ENCODE measurements around the gene ABCA1. TPM values are rescaled to one million over a fixed set of nuclear protein-coding genes. Genes with fewer than 3 reads are reported as not detected.

The ABCA1 gene
- total RNA-seq, 1 experiment from 2014 or later: 0.69 TPM

GRCh38 chr9:104767507-104767906, 160.4 kb downstream of the ABCA1 start:
- POLR2A ChIA-PET (ENCODE audit: low non-redundant PET): no interaction called here
- Histone ChIP-seq H3K27me3 (replicated peaks; ENCODE audit: insufficient read depth, low read depth, low read length, poor library complexity) (no peaks in the 10 kb centered on the region), H3K27ac (ENCODE audit: low read depth, low read length, poor library complexity, severe bottlenecking) (no peak overlapping the region), H3K4me1 (ENCODE audit: insufficient read depth, low read length, poor library complexity, severe bottlenecking) (no peaks in the 10 kb centered on the region), H3K4me3 (ENCODE audit: low read depth, low read length, poor library complexity, severe bottlenecking) (no peak overlapping the region), H3K9me3 (ENCODE audit: low read depth, low read length, poor library complexity, severe bottlenecking) (no peaks in the 10 kb centered on the region), H3K36me3 (ENCODE audit: insufficient read depth, low read length, poor library complexity, severe bottlenecking) (no peaks in the 10 kb centered on the region)
- no peak for DNase-seq (ENCODE audit: low spot score)
- CTCF ChIA-PET: no interaction called here
- intact Hi-C loops (cut with micrococcal nuclease; ENCODE audit: unreplicated experiment): no loop called here
- no TSS peak for BruUV-seq (replicated peaks)
- no peak for TF ChIP-seq EZH2 (IDR thresholded peaks at IDR 0.05; ENCODE audit: borderline replicate concordance, low read depth, low read length, poor library complexity, severe bottlenecking)
- TF ChIP-seq, protein P1, sequence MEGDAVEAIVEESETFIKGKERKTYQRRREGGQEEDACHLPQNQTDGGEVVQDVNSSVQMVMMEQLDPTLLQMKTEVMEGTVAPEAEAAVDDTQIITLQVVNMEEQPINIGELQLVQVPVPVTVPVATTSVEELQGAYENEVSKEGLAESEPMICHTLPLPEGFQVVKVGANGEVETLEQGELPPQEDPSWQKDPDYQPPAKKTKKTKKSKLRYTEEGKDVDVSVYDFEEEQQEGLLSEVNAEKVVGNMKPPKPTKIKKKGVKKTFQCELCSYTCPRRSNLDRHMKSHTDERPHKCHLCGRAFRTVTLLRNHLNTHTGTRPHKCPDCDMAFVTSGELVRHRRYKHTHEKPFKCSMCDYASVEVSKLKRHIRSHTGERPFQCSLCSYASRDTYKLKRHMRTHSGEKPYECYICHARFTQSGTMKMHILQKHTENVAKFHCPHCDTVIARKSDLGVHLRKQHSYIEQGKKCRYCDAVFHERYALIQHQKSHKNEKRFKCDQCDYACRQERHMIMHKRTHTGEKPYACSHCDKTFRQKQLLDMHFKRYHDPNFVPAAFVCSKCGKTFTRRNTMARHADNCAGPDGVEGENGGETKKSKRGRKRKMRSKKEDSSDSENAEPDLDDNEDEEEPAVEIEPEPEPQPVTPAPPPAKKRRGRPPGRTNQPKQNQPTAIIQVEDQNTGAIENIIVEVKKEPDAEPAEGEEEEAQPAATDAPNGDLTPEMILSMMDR (conservative IDR thresholded peaks at IDR 0.05; ENCODE audit: low read depth, low read length): no peak

GRCh38 chr9:104766025-104766424, 161.9 kb downstream of the ABCA1 start:
- CTCF ChIA-PET: no interaction called here
- no TSS peak for BruUV-seq (replicated peaks)
- Histone ChIP-seq H3K36me3 (ENCODE audit: insufficient read depth, low read length, poor library complexity, severe bottlenecking) (no peaks in the 10 kb centered on the region), H3K4me3 (ENCODE audit: low read depth, low read length, poor library complexity, severe bottlenecking) (no peak overlapping the region), H3K9me3 (ENCODE audit: low read depth, low read length, poor library complexity, severe bottlenecking) (no peaks in the 10 kb centered on the region), H3K27me3 (replicated peaks; ENCODE audit: insufficient read depth, low read depth, low read length, poor library complexity) (no peaks in the 10 kb centered on the region), H3K27ac (ENCODE audit: low read depth, low read length, poor library complexity, severe bottlenecking) (no peak overlapping the region), H3K4me1 (ENCODE audit: insufficient read depth, low read length, poor library complexity, severe bottlenecking) (no peaks in the 10 kb centered on the region)
- intact Hi-C loops (cut with micrococcal nuclease; ENCODE audit: unreplicated experiment): no loop called here
- POLR2A ChIA-PET (ENCODE audit: low non-redundant PET): no interaction called here
- TF ChIP-seq, protein P1 (conservative IDR thresholded peaks at IDR 0.05; ENCODE audit: low read depth, low read length): no peak
- TF ChIP-seq EZH2 (IDR thresholded peaks at IDR 0.05; ENCODE audit: borderline replicate concordance, low read depth, low read length, poor library complexity, severe bottlenecking): no peak
- DNase-seq (ENCODE audit: low spot score): no peak

DNA sequence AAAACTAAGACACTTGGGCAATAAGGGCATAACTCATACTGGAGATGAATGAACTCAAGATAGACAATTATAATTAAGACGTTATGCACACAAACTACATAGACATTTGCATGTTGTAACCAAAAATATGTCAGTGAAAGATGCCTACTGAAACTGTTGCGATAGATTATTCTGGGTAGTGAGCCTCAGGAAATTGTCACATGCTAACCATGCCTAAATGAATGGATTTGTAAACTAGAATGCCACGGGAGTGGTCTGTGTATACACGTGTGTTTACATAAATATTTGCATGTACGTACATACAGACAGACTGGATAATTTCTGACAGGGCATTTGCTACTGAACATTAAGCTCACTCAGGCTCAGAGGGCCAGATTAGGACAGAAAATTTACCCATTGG, 162.8 kb downstream of the ABCA1 start:
- DNase-seq (ENCODE audit: low spot score): no peak
- Histone ChIP-seq H3K4me1 (ENCODE audit: insufficient read depth, low read length, poor library complexity, severe bottlenecking) (no peaks in the 10 kb centered on the region), H3K27me3 (replicated peaks; ENCODE audit: insufficient read depth, low read depth, low read length, poor library complexity) (no peaks in the 10 kb centered on the region), H3K9me3 (ENCODE audit: low read depth, low read length, poor library complexity, severe bottlenecking) (no peaks in the 10 kb centered on the region), H3K36me3 (ENCODE audit: insufficient read depth, low read length, poor library complexity, severe bottlenecking) (no peaks in the 10 kb centered on the region), H3K27ac (ENCODE audit: low read depth, low read length, poor library complexity, severe bottlenecking) (no peak overlapping the region), H3K4me3 (ENCODE audit: low read depth, low read length, poor library complexity, severe bottlenecking) (no peak overlapping the region)
- BruUV-seq (replicated peaks): no TSS peak
- ChIA-PET POLR2A (ENCODE audit: low non-redundant PET) (no interaction called here), CTCF (no interaction called here)
- intact Hi-C loops (cut with micrococcal nuclease; ENCODE audit: unreplicated experiment): no loop called here
- TF ChIP-seq EZH2 (IDR thresholded peaks at IDR 0.05; ENCODE audit: borderline replicate concordance, low read depth, low read length, poor library complexity, severe bottlenecking): no peak
- TF ChIP-seq, protein P1 (conservative IDR thresholded peaks at IDR 0.05; ENCODE audit: low read depth, low read length): no peak
